ENCODE results near the gene ACADS.
A peak's percentile ranks its signal among the peaks of the same experiment; 100 is the strongest.

Gene ACADS

GRCh38 chr12:120702637-120703036 lies 23.0 kb upstream of the ACADS start:
- DNase-seq (ENCODE audit: low read depth) = no peak

- no peak for DNase-seq (ENCODE audit: low read depth)
Observed at GRCh38 chr12:120703311-120703942, 22.2 kb upstream of the ACADS start.

DNA sequence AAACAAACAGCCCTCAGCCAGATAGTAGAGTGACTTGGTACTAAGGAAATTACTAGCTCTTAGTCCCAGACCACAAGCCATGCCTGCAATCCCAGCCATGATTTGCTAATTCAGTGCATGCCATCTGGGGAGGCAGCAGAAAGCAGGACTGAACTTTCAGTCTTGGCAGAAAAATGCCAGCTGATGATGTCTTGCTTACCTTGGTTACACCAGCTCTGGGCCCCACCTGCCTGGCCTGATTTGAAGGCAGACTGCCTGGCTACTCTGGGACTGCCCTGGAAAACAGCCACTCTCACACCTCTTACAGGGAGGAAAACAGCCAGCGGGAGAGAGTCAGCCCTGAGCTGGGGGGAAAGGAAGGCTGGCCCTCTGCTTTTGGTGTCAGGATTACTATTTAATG lies 20.0 kb upstream of the ACADS start:
- DNase-seq (ENCODE audit: low read depth) = no peak

GRCh38 chr12:120706029-120706428 lies 19.6 kb upstream of the ACADS start:
- DNase-seq (ENCODE audit: low read depth) = no peak

GRCh38 chr12:120708651-120709050 lies 17.0 kb upstream of the ACADS start:
- no peak for DNase-seq (ENCODE audit: low read depth)

DNA sequence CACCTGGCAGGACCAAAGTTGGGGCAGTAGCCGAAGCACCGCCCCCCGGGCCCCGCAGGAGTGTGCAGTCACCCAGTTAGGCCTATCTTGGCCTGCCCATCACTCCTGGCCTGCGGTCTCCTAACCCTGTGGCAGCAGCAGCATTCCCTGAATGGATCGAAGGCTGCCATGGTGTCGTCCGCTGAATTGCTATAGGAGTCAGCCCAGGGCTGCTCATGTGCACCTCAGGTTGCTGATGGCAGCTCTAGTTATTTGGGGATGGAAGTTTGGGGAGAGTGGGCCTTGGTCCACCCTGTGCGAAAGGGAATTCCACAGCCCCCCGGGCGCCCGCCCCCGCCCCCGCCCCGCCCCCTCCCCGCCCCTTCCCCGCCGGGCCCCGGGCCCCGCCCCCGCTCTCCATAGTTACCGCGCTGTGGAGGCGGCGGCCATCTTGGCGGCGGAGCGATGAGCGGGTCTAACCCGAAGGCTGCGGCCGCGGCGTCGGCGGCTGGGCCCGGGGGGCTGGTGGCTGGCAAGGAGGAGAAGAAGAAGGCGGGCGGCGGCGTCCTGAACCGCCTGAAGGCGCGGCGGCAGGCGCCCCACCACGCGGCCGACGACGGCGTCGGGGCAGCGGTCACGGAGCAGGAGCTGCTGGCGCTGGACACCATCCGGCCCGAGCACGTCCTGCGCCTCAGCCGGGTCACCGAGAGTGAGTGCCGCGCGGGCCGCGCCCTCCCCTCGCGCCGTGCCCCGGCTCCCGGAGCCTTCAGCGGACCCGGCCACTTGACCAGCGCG lies 15.4 kb upstream of the ACADS start, which contains the start of gene UNC119B:
UNC119B (plus strand) TSS at position 428 of the 774 bp plus-strand sequence; CDS start at position 445, 17 bp downstream.
- no peak for DNase-seq (ENCODE audit: low read depth)

- no peak for DNase-seq (ENCODE audit: low read depth)
Observed at GRCh38 chr12:120710805-120711296, 14.8 kb upstream of the ACADS start.

DNA sequence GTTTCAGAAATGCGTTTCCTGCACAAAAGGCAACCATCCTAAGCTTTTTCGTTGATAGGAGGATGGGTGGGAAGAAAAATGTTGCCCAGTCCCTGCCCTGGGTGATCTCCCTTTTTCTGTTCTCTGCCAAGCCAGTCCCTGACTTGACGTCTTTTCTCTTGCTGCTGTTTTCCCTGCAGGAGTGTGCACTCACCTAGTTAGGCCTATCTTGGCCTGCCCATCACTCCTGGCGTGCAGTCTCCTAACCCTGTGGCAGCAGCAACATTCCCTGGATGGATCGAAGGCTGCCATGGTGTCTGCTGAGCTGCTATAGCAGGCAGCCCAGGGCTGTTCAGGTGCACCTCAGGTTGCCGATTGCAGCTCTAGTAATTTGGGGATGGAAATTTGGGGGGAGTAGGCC lies 14.2 kb upstream of the ACADS start:
- no peak for DNase-seq (ENCODE audit: low read depth)

DNA sequence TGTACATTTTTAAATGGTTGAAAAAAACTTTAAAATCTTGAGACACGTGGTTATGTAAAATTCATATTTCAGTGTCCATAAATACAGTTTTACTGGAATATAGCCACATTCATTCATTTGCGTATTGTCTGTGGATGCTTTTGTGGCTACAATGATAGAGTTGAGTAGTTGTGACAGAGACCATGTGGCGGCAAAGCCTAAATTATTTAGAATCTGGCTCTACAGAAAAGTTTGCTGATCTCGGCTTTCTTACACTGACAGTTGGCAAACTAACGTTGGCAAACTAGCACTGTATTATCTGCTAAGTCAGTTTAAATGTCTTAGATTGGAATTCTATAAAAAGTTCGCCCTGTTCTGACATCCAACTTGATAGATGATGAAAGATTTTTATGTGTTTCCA lies 13.0 kb upstream of the ACADS start:
- no peak for DNase-seq (ENCODE audit: low read depth)

DNA sequence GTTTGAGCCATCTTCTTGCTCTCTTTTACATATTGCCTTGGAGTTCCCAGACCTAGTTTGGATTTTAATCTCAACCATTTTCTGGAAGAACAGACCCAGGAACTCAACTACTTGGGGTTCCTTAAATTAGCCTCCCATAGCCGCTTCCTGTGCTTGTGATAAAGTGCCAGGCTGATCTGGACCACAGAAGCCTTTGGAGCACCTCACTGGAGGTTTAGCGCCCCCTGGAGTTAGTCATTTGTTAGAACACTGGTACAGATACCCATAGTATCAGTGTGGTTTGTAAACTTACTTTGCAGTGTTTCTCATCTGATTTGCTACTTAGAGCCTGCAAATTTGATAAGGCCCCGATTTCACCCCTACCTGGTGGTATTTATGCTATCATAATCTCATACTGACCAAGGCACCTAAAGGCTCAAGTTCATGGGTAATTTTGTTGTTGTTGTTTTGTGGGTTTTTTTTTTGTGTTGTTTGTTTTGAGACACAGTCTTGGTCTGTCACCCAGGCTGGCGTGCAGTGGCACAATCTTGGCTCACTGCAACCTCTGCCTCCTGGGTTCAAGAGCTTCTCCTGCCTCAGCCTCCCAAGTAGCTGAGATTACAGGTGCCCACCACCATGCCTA lies 11.7 kb upstream of the ACADS start:
- peak; percentile 73 for DNase-seq (ENCODE audit: low read depth)

DNA sequence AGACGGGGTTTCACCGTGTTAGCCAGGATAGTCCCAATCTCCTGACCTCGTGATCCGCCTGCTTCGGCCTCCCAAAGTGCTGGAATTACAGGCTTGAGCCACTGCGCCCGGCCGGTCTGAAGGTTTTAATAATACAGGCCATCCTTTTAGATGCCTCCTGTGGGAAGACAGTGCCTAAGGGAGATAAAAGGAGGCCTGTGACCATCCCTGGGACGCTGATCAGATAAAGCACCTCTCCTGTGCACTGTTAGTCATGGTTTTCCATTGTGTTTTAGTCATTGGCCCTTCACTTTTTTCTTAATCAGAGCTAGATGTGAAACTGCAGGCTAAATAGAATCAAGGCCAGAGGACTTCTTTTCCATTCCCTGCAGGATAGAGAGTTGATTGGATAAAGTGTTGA lies 7.6 kb upstream of the ACADS start:
- DNase-seq (ENCODE audit: low read depth) = no peak

- DNase-seq (ENCODE audit: low read depth) = no peak
Observed at GRCh38 chr12:120719072-120719471, 6.6 kb upstream of the ACADS start.

DNA sequence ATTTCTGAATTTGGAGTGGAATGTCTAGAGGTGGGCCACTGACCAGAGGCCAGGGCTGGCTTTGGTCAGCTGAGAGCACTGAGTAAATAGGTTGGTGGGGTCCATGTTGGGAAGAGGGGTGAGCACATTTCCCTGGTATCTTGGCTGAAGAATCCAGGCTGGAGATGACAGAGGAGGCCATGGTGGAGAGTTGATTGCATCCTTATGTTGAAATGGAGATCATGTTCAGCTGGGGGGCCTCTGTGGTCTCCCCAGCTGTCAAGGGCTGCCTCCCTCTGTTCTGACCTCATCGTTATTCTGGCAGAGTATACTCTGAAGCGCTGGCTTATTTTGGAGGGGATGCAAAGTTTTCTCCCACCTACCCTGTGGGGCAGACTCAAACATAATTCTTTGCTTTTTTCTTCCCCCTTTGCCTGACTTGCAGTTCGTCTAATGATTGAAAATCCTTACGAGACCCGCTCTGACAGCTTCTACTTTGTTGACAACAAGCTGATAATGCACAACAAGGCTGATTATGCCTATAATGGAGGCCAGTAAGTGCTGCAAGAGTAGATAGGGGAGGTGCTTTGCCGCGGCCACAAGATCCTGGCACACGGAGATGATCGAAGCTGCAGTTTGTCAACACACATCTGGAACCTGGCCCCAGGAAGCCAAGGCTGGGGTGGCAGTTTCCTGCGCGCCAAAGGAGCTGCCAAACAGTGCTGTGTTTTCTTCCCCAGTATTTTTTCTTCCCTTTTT lies 6.0 kb upstream of the ACADS start:
- no peak for DNase-seq (ENCODE audit: low read depth)

DNA sequence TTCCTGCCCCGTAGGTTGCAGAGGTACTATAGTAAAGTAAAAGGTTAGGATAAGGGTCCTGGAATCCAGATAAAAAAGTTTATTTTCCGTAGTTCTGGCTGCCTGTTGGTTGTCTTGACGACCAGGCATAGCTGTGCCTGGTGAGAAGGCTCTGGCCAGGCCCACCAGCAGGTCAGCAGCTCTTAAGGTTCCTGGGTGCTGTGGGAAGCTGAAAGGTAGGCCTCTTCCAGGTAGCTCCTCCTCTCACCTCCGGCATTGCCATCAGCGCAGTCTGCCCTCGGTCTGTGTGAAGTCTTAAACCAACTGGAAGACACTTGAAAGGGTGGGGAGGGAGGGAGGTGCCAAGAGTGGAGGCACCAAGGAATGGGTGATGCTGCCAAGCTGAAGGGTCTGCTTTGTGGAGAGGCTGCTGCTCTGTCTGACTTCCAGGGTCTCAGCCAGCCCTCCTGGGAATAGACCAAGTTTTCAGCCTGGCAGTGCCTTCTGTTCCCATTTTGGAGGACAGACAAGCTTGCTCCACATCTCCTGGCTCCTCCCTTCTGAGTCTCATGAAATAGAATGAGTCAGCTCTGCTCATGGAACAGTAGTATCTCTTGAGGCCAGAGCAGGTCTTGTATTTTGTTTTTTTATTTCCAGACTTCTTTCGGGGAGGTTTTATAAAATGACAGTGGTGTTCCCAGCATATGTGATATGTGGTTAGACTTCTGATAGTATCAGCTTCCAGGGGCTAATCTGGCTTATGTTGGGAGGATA lies 5.2 kb upstream of the ACADS start:
- peak; percentile 56 for DNase-seq (ENCODE audit: low read depth)

- no peak for DNase-seq (ENCODE audit: low read depth)
Observed at GRCh38 chr12:120720987-120721801, 4.4 kb upstream of the ACADS start.

GRCh38 chr12:120721866-120722265 lies 3.8 kb upstream of the ACADS start:
- no peak for DNase-seq (ENCODE audit: low read depth)

DNA sequence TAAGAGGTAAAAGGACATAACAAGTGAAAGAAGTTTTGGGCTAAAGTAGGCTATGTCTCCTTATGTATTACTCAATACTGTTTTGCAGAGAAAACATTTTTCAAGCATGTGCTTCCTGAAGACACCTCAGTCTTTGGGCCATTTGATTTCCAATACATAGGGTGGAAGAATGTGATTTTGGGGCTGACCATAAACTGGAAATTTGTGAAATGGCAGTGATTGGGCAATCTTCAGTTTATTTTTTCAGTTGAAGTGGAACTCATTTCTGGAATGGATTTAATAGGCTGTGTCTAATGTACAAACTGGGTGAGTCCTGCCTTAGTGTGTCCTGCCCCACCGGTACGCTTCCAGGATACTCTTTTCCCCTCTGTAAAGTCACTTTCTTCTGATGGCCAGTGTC lies 2.8 kb upstream of the ACADS start:
- no peak for DNase-seq (ENCODE audit: low read depth)

- DNase-seq (ENCODE audit: low read depth) = no peak
Observed at GRCh38 chr12:120724720-120725119, 906 bp upstream of the ACADS start.

DNA sequence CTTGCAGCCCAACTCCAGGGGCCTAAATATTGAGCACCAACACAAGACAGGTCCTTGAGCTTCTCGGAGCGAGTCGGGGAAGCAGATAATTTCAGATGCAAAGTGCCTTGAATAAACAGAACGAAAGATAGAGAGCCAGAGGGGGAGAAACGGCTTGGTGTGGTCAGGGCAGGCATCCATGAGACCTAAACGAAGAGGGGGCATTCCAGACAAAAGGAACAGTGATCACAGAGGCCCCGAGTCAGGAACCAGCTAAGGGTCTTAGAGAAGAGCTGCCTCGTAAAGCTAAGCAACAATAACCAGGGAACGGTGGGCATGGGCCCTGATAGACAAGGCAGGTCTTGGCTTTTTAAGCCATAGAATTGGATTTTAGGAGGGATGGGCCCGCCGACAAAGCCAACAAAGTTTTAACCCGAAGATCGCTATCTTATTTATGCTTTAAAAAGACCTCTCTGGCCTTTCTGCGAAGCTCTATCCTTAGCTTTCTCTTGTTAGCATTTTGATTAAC lies 421 bp upstream of the ACADS start:
- no peak for DNase-seq (ENCODE audit: low read depth)

DNA sequence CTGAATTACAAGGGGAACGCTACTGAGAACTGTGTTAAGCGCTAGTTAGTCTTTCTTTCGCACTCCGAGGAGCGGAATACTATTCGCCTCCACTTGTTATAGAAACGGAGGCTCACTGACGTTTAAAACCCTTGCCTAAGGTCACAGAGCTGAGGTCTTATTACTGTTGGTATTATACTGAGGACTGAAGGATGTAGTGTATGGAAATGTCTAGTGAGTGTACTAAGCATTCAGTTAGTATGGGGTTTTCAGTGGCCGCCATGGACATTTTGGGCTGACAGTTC lies 826 bp downstream of the ACADS start:
- DNase-seq (ENCODE audit: low read depth) = no peak

DNA sequence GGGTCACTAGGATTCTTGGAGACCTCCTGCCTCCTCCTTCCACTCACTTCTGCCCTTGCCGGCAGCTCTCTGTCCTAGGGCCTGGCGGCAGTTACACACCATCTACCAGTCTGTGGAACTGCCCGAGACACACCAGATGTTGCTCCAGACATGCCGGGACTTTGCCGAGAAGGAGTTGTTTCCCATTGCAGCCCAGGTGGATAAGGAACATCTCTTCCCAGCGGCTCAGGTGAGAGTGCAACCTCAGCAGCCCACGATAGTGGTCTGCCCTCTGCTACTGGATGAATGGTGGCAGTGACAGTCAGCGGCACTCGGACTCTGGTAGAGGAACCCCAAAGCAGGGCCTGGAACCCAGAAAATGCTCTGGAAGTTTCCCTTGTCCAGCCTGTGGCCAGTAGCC lies 1.3 kb downstream of the ACADS start:
- no peak for DNase-seq (ENCODE audit: low read depth)

Measured in fibroblast of the conjunctiva (primary cell).